A673 (cell line): ENCODE data around the gene WFDC2.

Experiments used
- CTCF ChIP-seq: fragments of 300-800, 200-600 bp; sonication (generic); conservative IDR thresholded peaks from 2 replicates; pipeline ENCODE4 v1.5.1; 2017; ENCODE audit warnings: low read depth, mild to moderate bottlenecking, antibody characterized with exemption, low read length, moderate library complexity, mixed read lengths
- EZH2 ChIP-seq: fragments of 200-600 bp; sonication (generic); IDR thresholded peaks from 2 replicates; pipeline ENCODE4 v1.6.1; 2017; ENCODE audit warnings: borderline replicate concordance, low read depth, mild to moderate bottlenecking, mixed read lengths, antibody characterized with exemption, low read length; ENCODE audit not compliant: poor library complexity, severe bottlenecking

GRCh38 chr20:45440424-45440823, 29.1 kb upstream of the WFDC2 start:
- TF ChIP-seq CTCF (no peak), EZH2 (no peak)
